Esophagus squamous epithelium (tissue), 4 donors: ENCODE data around the gene DCST2.

Experiments
- POLR2A ChIP-seq, 4 donors: fragments of 450-650 bp; IDR thresholded peaks; one replicate each; pipeline ENCODE4 v1.6.1; 2017; ENCODE audit warnings: antibody characterized with exemption in 4 of 4, mild to moderate bottlenecking in 4 of 4, moderate library complexity in 3 of 4
- TF ChIP-seq, protein P1 (sequence below), 6 experiments: fragments of 450-650 bp in 4 of 6; fragments of 200-600 bp in 2 of 6; sonication (generic) in 2 of 6; IDR thresholded peaks; one replicate each; pipeline ENCODE4 v1.5.1; 2016 to 2019; ENCODE audit warnings: antibody characterized with exemption in 6 of 6, mild to moderate bottlenecking in 4 of 6, moderate library complexity in 4 of 6

DNA sequence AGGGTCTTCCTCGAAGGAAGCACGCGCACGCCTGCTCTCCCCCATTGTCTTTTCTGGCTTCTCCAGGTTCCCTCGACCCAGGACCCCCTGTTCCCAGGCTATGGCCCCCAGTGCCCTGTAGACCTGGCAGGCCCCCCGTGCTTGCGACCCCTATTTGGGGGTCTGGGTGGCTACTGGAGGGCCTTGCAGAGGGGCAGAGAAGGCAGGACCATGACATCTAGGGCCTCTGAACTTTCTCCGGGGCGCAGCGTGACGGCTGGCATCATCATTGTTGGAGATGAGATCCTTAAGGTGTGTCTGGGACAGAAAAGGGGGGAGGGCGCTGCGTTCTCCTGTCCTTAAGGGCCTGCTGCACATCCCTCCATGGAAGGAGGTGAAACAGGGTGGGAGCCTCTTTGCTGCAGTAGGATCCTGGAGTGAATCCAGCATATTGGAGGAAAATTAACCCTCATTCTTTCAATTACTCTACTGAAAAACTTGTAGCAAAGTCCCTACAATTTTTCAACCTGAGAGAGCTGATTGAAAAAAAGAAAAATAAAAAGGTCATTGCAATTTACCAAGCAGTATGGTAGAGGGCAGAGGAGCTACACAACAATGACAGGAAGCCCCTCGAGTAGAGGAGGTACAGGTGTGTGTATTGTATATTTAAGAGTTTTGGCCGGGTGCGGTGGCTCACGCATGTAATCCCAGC is 49.7 kb downstream of the DCST2 start:
- TF ChIP-seq, protein P1, sequence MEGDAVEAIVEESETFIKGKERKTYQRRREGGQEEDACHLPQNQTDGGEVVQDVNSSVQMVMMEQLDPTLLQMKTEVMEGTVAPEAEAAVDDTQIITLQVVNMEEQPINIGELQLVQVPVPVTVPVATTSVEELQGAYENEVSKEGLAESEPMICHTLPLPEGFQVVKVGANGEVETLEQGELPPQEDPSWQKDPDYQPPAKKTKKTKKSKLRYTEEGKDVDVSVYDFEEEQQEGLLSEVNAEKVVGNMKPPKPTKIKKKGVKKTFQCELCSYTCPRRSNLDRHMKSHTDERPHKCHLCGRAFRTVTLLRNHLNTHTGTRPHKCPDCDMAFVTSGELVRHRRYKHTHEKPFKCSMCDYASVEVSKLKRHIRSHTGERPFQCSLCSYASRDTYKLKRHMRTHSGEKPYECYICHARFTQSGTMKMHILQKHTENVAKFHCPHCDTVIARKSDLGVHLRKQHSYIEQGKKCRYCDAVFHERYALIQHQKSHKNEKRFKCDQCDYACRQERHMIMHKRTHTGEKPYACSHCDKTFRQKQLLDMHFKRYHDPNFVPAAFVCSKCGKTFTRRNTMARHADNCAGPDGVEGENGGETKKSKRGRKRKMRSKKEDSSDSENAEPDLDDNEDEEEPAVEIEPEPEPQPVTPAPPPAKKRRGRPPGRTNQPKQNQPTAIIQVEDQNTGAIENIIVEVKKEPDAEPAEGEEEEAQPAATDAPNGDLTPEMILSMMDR (IDR thresholded peaks at IDR 0.05): no peak
- no peak for TF ChIP-seq POLR2A (IDR thresholded peaks at IDR 0.05)
